Activated CD8-positive, alpha-beta memory T cell treated with anti-CD3 and anti-CD28 coated beads, Interleukin-2, amount 50 U/mL, for 48 hours (primary cell): ENCODE results near the gene NF1.
"Not testable (repeated sequence)": the region's sequence is repeated elsewhere in the genome, so short reads cannot be mapped to it uniquely, and the experiment has no call there.

ENCODE experiments used
- DNase-seq: peaks from one replicate; pipeline ENCODE4 v3.0.0-alpha.2; 2020

The NF1 gene

DNA sequence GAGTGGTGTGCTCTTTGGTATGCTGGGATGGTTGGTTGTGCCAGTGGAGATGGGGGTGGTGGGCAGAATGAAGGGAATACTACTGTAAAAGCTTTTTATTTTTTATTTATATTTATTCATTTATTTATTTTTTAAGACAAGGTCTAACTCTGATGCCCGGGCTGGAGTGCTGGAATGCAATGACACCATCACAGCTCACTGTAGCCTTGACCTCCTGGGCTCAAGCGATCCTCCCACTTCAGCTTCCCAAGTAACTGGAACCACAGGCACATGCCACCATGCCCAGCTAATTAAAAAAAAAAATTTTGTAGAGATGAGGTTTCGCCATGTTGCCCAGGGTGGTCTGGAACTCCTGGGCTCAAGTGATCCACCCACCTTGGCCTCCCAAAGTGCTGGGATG is 4.1 kb upstream of the NF1 start:
- DNase-seq, result not testable (repeated sequence)

DNA sequence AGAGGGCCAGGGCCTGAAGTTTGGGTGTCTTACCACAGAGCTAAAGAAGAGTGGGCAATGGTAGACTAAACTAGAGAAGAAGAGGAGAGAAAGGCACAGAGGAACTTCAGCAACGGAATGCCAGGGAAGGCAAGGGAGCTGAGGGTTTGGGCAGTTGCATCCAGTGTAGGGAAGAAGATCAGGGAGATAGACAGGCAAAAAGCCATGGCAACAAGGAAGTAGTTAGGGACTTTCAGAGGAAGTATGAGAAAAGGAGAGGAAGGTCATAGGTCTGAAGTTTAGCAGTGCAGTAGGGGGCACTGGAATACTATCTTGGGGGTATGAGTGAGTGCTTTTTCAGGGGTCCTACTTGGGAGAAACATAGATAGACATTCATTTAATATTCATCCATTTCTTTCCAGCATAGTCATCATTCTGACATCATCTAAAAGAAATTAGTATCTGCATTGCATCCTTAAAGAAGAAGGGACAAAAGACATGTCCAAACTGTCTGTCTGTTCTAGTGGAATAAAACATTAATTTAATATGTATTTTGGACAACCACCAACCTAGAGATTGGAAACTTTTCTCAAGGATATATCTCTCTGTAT is 2.2 kb upstream of the NF1 start:
- DNase-seq, result no peak

- no peak for DNase-seq
These were observed 744 bp upstream of the NF1 start for GRCh38 chr17:31093866-31094599.

GRCh38 chr17:31095236-31096105 is 694 bp downstream of the NF1 start:
- peak; percentile 62 for DNase-seq

DNA sequence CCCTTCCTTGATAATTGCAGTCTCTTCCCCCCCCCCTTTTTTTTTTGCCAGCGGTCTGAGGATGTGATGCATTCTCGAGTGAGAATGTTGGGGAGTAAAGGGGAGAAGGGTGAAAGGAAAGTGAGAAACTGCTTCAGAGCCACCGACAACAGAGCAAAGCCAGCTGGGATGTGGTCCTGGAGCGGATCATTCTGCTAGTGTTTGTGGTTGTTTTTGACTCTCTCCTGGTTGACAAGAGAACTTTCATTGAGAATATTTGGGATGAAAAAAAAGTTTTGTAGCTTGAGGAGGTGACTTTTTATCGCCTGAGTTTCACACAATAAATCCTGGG is 1.3 kb downstream of the NF1 start:
- no peak for DNase-seq

DNA sequence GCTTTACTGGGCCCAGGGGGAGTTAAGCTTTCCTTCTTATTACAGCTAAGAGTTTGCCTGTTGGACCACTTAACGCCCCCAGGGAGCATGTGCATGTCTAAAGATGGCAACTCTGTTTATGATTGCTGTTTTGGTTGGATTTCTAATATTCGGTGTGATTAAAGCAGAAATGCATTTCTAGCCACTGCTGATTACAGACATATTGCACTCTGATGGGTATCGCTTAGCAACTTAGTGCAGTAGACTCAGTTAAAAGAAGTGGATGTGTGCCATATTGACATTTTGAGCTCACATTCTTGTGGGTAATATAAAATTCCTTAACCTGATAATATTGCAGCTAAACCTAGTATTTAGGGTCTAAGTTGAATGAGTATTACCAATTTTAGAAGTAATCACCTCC is 4.2 kb downstream of the NF1 start:
- DNase-seq, result no peak

GRCh38 chr17:31100840-31101459 is 6.2 kb downstream of the NF1 start:
- DNase-seq, result no peak

- no peak for DNase-seq
These were observed 7.2 kb downstream of the NF1 start for GRCh38 chr17:31101943-31102342.

- DNase-seq, result no peak
These were observed 11.2 kb downstream of the NF1 start for GRCh38 chr17:31105991-31106390.

DNA sequence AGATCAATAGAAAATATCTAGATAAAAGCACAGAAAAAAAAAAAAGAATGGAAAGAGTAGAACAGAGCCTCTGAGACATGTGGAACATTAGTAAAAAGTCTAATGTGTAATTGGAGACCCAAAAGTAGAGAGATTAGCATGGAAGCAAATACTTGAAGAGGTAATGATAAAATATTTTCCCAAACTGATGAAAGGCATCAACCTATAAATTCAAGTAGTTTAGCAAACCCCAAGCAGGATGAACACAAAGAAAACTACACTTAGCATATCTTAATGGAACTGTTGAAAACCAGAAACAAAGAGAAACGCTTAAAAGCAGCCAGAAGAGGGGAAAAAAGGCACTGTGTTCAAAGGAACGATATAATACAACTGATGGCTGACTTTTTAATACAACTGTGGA is 16.4 kb downstream of the NF1 start:
- no peak for DNase-seq

GRCh38 chr17:31112001-31112661 is 17.4 kb downstream of the NF1 start:
- no peak for DNase-seq

DNA sequence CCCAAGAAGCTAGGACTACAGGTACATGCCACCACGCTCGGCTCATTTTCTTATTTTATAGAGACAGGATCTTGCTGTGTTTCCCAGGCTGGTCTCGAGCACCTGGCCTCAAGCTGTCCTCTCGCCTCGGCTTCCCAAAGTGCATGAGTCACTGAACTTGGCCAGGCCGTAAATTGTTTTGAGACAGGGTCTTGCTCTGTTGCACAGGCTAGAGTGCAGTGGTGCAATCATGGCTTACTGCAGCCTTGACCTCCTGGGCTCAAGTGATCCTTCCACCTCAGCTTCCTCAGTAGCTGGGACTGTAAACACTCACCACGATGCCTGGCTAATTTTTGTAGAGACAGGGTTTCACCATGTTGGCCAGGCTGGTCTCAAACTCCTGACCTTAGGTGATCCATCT is 18.6 kb downstream of the NF1 start:
- not testable (repeated sequence) for DNase-seq

DNA sequence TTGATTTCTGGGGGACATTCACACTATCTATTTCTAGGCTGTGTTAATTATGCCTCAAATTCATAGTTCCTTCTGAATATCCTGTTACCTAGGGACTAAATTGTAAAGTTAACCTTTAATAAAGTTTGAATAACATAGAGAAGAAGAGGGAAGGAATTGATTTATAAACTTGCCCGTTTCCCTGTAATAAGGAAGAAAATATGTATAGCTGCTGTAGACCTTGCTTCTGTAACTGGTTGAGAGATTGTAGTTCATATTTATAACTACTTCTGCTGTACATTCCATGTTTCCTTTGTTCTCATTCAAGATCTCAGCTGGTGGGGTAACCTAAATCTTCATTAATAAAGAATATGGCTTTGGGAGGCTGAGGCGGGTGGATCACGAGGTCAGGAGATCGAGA is 19.2 kb downstream of the NF1 start:
- no peak for DNase-seq

DNA sequence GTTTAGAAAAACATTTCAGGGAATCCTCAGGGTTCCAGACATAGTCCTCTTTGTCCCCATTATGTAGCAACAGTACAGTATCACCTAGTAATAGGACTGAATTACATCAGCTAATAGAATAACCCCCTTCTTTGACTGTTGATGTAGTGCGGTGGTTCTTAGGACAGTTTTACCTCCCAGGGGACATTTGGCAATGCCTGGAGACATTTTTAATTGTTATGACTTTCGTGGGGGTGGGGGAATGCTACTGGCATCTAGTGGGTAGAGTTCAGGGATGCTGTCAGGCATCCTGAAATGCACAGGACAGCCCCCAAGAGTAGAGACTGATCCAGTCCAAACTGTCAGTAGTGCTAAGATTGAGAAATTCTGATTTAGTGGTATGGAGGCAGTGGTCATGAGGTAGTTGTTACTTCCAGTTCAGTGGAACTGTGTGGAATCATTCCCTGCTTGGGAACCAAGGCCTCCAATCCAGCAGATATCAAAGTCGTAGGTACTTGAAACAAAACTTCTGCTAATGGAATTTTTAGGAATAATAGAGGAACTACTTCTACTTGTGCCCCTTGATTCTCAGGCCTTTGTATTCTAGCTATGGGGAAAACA is 20.3 kb downstream of the NF1 start:
- no peak for DNase-seq

- no peak for DNase-seq
These were observed 21.4 kb downstream of the NF1 start for GRCh38 chr17:31116167-31116566.

DNA sequence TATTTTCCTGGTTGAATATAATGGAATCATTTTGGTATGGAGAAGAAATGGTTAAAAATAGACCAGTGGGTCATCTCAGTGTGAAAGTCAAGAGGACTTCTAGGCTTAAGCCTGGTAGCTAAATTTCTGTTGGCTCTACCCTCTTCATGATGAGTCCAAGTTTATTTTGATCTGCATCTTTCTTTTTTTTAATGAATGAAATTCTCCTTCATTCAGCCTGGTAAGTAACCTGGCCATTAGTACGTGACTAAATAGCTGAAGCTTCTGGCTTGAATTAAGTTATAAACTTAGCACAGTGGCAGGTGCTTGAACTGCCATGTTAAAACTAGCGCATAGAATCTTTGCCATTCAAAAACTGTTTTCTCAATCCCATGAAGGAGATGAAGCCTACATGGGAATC is 28.0 kb downstream of the NF1 start:
- no peak for DNase-seq

DNA sequence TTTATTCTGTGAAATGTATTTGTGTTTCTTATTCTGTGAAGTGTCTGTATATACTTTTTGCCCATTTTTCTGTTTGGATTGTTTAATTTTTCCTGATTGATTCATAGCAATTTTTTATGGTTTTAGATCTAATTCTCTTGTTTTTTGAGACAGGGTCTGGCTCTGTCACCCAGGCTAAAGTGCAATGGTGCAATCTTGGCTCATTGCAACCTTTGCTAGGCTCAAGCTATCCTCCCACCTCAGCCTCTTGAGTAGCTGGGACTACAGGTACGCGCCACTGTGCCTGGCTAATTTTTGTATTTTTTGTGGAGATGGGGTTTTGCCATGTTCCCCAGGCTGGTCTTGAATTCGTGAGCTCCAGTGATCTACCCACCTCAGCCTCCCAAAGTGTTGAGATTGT is 31.5 kb downstream of the NF1 start:
- DNase-seq, result no peak

DNA sequence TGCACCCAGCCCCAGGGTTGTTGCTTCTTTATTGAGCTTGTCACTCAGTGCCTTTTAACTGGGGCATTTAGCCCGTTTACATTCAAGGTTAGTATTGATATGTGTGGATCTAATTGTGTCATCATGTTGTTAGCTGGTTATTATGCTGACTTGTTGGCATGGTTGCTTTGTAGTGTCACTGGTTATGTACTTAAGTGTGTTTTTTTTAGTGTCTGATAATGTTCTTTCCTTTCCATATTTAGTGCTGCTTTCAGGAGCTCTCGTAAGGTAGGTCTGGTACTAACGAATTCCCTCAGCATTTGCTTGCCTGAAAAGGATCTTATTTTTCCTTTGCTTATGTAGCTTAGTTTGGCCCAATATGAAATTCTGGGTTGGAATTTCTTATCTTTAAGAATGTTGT is 33.5 kb downstream of the NF1 start:
- DNase-seq, result no peak

DNA sequence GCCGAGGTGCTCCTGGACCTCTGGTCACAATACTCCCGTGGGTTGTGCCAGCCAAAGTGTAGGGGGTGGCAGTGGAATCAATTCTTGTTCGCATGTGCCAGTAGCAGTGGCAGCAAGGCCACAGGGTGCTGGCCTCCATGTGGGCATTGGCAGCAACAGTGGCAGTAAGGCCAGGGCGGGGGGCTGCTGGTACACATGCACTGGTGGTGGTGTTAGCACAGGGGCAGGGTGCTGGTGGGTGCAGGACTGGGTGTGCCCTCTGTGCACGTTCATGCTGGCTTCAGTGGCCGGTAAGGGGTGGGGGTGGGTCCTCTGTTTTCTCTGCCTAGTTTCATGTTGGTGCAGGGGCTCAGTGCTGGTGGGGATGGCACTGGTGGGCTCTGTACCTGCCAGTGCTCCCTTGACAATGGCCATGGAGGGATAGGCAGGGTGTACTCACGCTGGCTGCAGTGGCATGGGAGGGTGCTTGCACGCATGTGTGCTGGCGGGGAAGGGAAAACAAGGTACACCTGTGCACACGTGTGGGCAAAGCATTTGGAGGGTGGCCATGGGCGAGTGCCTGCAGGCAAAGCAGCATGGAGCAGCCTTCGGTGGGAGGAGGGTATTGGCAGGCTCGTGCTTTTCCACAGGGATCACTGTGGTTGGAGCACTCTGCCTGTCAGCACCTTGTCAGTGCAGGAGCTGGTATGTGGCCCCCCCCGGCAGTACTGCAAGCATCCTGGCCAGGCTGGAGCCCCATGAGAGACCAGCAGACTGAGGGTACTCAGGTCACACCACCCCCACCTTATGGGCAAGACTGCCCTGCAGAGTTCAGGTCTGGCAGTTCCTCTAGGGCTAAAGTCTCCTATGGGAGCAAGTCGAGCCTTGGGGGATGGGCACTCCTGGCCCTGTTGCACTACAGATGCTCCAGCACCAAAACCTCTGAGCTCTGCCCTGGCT is 35.8 kb downstream of the NF1 start:
- DNase-seq, result no peak

- no peak for DNase-seq
These were observed 36.5 kb downstream of the NF1 start for GRCh38 chr17:31131299-31131698.

DNA sequence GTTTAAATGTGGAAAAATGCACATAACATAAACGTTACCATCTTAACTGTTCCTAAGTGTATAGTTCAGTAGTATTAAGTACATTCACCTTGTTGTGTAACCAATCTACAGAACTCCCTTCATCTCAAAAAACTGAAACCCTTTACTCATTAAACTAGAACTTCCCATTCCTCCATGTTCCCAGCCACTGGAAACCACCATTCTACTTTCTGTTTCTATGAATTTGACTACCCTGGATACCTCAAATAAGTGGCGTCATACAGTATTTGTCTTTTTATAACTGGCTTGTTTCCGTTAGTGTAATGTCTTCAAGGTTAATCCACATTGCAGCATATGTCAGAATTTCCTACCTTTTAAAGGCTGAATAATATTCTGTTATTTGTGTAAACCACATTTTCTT is 38.2 kb downstream of the NF1 start:
- DNase-seq, result no peak

DNA sequence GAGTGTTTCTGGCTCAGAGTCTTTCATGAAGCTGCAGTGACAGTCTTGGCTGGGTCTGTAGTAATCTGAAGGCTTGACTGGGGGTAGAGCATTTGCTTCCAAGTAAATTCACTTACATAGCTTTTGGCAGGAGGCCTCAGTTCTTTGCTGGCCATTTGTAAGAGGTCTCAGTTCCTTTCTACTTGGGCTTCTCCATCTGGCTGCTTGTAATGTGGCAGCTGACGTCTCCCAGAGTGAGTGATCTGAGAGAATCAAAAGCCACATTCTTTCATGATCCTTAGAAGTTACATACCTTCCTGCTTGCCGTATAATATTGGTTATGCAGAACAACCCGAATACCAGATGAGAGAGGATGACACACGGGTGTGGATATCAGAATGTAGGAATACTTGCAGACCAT is 39.8 kb downstream of the NF1 start:
- no peak for DNase-seq
